Ovary (tissue), 3 donors: ENCODE data around the gene ANKRD44.

ENCODE experiments used
- CTCF ChIP-seq, 3 donors: fragments of 450-650 bp in 2 of 3; fragments of 200-600 bp in 1 of 3; IDR thresholded peaks; one replicate each; pipeline versions ENCODE4 v1.5.1 to v1.8.0; 2016 to 2022; ENCODE audit warnings: antibody characterized with exemption in 3 of 3, mild to moderate bottlenecking in 1 of 3
- EP300 ChIP-seq: sonication (generic); formaldehyde crosslinking; IDR thresholded peaks from one replicate; pipeline ENCODE4 v1.6.1; 2017; ENCODE audit warnings: antibody characterized with exemption
- POLR2A ChIP-seq: fragments of 450-650 bp; IDR thresholded peaks from one replicate; pipeline ENCODE4 v1.6.1; 2017; ENCODE audit warnings: antibody characterized with exemption, mild to moderate bottlenecking, moderate library complexity
- donor health status: DM: no; HTN: no; CAD: no.

DNA sequence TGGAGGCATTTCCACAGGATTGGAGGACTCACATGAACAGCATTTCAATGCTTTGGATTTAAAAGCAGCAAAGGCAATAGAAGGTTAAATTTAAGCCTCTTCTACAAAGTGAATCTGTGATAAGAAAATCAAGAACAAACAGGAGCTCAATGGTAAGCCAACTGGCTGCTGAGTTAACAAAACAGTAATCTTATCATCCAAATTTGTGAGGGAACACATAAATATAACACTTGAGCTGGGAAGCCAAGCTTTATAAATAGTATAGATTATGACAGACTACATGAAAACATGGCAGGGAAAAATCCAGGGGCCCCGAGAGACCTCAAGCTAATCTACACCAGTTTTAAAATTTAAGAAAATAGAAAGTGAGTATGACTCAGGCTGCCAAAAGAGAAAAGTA is 275.6 kb downstream of the ANKRD44 start:
- TF ChIP-seq POLR2A: no peak
- TF ChIP-seq CTCF (IDR thresholded peaks at IDR 0.05): no peak
- TF ChIP-seq EP300: no peak
